ENCODE results near the gene AGMAT. TPM values are rescaled to one million over a fixed set of nuclear protein-coding genes. Genes with fewer than 3 reads are reported as not detected.
A peak's percentile ranks its signal among the peaks of the same experiment; 100 is the strongest.

AGMAT gene
- total and polyA plus RNA-seq, 2 of the 13 experiments (the other 11 are each of a cell fraction or from before 2014, with no cell fraction given): 59.1 to 174 TPM

- TF ChIP-seq CBX2 (IDR thresholded peaks at IDR 0.05; ENCODE audit: low read depth, low read length): no peak
- TF ChIP-seq CBX2 (CRISPR knock-in tag; IDR thresholded peaks at IDR 0.05; ENCODE audit: low read depth): no peak
- TF ChIP-seq ZNF713 (CRISPR knock-in tag; IDR thresholded peaks at IDR 0.05): no peak
- TF ChIP-seq PHF20 (CRISPR knock-in tag; IDR thresholded peaks at IDR 0.05): peak; percentile 82; the same call in 1 of the 2 replicates
- no peak for TF ChIP-seq PRDM15 (CRISPR knock-in tag; IDR thresholded peaks at IDR 0.05)
- no peak for TF ChIP-seq ATRX (CRISPR knock-in tag; IDR thresholded peaks at IDR 0.05; ENCODE audit: borderline replicate concordance)
- no peak for TF ChIP-seq TERF1 (CRISPR knock-in tag; IDR thresholded peaks at IDR 0.05)
- TF ChIP-seq PPARG (CRISPR knock-in tag; conservative IDR thresholded peaks at IDR 0.05): peak; percentile 72
- TF ChIP-seq ZNF766 (CRISPR knock-in tag; IDR thresholded peaks at IDR 0.05; ENCODE audit: borderline replicate concordance): no peak
- TF ChIP-seq ZGPAT (CRISPR knock-in tag; IDR thresholded peaks at IDR 0.05): peak; percentile 96
- TF ChIP-seq CAMTA2 (CRISPR knock-in tag; IDR thresholded peaks at IDR 0.05; ENCODE audit: borderline replicate concordance): no peak
- peak; percentile 88; the same call in 1 of the 2 replicates for TF ChIP-seq ZNF772 (CRISPR knock-in tag; IDR thresholded peaks at IDR 0.05)
- peak; percentile 44; the same call in 1 of the 2 replicates for TF ChIP-seq SNAPC2 (CRISPR knock-in tag; IDR thresholded peaks at IDR 0.05)
- TF ChIP-seq LBX2 (CRISPR knock-in tag; IDR thresholded peaks at IDR 0.05; ENCODE audit: borderline replicate concordance): no peak
- TF ChIP-seq ZKSCAN1 (IDR thresholded peaks at IDR 0.05; ENCODE audit: low read length): no peak
- TF ChIP-seq KAT7 (CRISPR knock-in tag; IDR thresholded peaks at IDR 0.05; ENCODE audit: borderline replicate concordance): no peak; the same call in 1 of the 2 replicates
- TF ChIP-seq DDIT3 (CRISPR knock-in tag; IDR thresholded peaks at IDR 0.05): no peak
- no peak for TF ChIP-seq BRF2 (CRISPR knock-in tag; IDR thresholded peaks at IDR 0.05)
- no peak for TF ChIP-seq ZFP36L1 (CRISPR knock-in tag; IDR thresholded peaks at IDR 0.05)
- TF ChIP-seq ZNF720 (CRISPR knock-in tag; IDR thresholded peaks at IDR 0.05): no peak
- TF ChIP-seq MAFG (CRISPR knock-in tag; IDR thresholded peaks at IDR 0.05): no peak
- no peak for TF ChIP-seq U2AF1 (optimal IDR thresholded peaks at IDR 0.05; ENCODE audit: low read depth, low read length)
Measured at GRCh38 chr1:15526490-15527339, 58.1 kb downstream of the AGMAT start, which contains the start of gene DNAJC16 (continued).
